HCT116 (cell line): ENCODE measurements around the gene ZNF729.

Source experiments
- POLR2A ChIP-seq: IDR thresholded peaks from 2 replicates; pipeline ENCODE4 v1.7.0; 2011; ENCODE audit warnings: borderline replicate concordance; ENCODE audit not compliant: insufficient read depth, insufficient read length; ENCODE audit errors: extremely low read depth
- POLR2AphosphoS5 ChIP-seq: IDR thresholded peaks from 2 replicates; pipeline ENCODE4 v1.6.1; 2011; ENCODE audit warnings: mild to moderate bottlenecking, low read depth, low read length, moderate library complexity
- SIN3A ChIP-seq: IDR thresholded peaks from 2 replicates; pipeline ENCODE4 v1.6.1; 2012; ENCODE audit warnings: low read depth
- YY1 ChIP-seq: IDR thresholded peaks from 2 replicates; pipeline ENCODE4 v1.6.1; 2011; ENCODE audit warnings: low read length, low read depth, moderate library complexity, mild to moderate bottlenecking; ENCODE audit not compliant: insufficient replicate concordance; ENCODE audit errors: extremely low read depth
- TF ChIP-seq, protein P1 (sequence below), 3 experiments: fragments of 200-600 bp in 1 of 3; sonication (generic) in 1 of 3; IDR thresholded peaks in 2 of 3; conservative IDR thresholded peaks in 1 of 3; 2 replicates each; pipeline ENCODE4 v1.5.1; 2012 to 2017; ENCODE audit warnings: low read depth in 2 of 3, low read length in 2 of 3, antibody characterized with exemption in 1 of 3, borderline replicate concordance in 1 of 3, control low read depth in 1 of 3, mild to moderate bottlenecking in 1 of 3, mixed read lengths in 1 of 3, mixed run types in 1 of 3, moderate library complexity in 1 of 3; ENCODE audit not compliant: insufficient read depth in 1 of 3

DNA sequence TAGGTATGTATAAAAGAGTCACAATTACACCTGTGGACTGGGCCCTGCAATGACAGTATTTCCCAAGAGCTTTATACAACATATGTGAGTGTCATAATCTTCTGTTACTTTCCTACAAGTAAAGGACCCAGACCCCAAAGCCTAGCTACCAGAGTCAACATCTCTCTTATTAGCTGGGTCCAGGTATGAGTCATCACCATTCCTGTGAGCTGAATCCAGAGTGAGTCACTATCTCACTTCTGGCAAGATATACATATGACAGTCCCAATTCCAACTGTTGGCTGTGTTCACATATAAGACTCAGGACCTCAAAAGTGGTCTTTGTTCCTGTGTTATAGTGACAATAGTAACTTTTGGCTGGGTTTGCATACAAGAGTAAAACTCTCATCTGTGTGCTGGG is 46.7 kb downstream of the ZNF729 start:
- TF ChIP-seq SIN3A = no peak
- TF ChIP-seq YY1 = no peak
- TF ChIP-seq POLR2AphosphoS5 = no peak
- TF ChIP-seq, protein P1, sequence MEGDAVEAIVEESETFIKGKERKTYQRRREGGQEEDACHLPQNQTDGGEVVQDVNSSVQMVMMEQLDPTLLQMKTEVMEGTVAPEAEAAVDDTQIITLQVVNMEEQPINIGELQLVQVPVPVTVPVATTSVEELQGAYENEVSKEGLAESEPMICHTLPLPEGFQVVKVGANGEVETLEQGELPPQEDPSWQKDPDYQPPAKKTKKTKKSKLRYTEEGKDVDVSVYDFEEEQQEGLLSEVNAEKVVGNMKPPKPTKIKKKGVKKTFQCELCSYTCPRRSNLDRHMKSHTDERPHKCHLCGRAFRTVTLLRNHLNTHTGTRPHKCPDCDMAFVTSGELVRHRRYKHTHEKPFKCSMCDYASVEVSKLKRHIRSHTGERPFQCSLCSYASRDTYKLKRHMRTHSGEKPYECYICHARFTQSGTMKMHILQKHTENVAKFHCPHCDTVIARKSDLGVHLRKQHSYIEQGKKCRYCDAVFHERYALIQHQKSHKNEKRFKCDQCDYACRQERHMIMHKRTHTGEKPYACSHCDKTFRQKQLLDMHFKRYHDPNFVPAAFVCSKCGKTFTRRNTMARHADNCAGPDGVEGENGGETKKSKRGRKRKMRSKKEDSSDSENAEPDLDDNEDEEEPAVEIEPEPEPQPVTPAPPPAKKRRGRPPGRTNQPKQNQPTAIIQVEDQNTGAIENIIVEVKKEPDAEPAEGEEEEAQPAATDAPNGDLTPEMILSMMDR (IDR thresholded peaks at IDR 0.05 in 2 of 3, conservative IDR thresholded peaks at IDR 0.05 in 1 of 3; ENCODE audit: borderline replicate concordance in 1 of 3, insufficient read depth in 1 of 3, low read depth in 2 of 3, low read length in 2 of 3) = no peak
- no peak for TF ChIP-seq POLR2A
